OCI-LY7 (cell line): Measurements from ENCODE around the gene MIER1.

Experiments
- EZH2phosphoT487 ChIP-seq: fragments of 200-600 bp; sonication (generic); IDR thresholded peaks from 2 replicates; pipeline ENCODE4 v1.6.1; 2018; ENCODE audit warnings: low read depth, borderline replicate concordance, mild to moderate bottlenecking, mixed run types, antibody characterized with exemption, low read length, moderate library complexity, mixed read lengths
- TF ChIP-seq, protein P1 (sequence below): fragments of 200-600 bp; sonication (generic); conservative IDR thresholded peaks from 2 replicates; pipeline ENCODE4 v1.5.1; 2014; ENCODE audit warnings: mild to moderate bottlenecking, antibody characterized with exemption, low read length, moderate library complexity, mixed read lengths

DNA sequence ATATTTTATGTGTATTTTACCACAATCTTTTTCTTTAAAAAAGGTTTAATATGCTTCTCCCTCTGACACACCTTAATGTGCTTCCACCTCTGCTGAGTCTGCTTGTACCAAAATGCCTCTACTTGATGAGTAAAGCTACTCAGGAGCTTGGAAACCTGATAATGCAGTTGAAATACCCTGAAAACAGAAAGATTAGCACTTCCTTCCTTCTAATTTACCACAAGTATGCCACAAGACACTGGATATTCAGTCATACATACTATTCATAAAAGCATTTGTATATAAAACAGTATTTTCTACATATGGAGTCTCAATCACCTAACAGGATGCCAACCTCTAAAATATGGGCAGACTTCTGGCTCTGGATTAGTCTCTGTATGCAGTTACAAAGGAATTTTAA lies 74.2 kb downstream of the MIER1 start:
- TF ChIP-seq, protein P1, sequence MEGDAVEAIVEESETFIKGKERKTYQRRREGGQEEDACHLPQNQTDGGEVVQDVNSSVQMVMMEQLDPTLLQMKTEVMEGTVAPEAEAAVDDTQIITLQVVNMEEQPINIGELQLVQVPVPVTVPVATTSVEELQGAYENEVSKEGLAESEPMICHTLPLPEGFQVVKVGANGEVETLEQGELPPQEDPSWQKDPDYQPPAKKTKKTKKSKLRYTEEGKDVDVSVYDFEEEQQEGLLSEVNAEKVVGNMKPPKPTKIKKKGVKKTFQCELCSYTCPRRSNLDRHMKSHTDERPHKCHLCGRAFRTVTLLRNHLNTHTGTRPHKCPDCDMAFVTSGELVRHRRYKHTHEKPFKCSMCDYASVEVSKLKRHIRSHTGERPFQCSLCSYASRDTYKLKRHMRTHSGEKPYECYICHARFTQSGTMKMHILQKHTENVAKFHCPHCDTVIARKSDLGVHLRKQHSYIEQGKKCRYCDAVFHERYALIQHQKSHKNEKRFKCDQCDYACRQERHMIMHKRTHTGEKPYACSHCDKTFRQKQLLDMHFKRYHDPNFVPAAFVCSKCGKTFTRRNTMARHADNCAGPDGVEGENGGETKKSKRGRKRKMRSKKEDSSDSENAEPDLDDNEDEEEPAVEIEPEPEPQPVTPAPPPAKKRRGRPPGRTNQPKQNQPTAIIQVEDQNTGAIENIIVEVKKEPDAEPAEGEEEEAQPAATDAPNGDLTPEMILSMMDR = no peak
- no peak for TF ChIP-seq EZH2phosphoT487
